SIG-M5 treated with dmso at 0.1 percent for 504 hours (cell line): ENCODE measurements around the gene RASL10B.
"Not testable (repeated sequence)": the region's sequence is repeated elsewhere in the genome, so short reads cannot be mapped to it uniquely, and the experiment has no call there.

ENCODE experiments used
- DNase-seq: peaks from one replicate; lab custom pipeline; 2025; ENCODE audit not compliant: unreplicated experiment; lab: John Stamatoyannopoulos, UW

RASL10B gene

GRCh38 chr17:35731239-35731916, at the start of gene RASL10B:
Gene RASL10B (plus strand): TSS chr17:35731639. CDS start chr17:35735185, 3,546 bp downstream.
- no peak for DNase-seq

- DNase-seq = peak; percentile 62
Observed at GRCh38 chr17:35683591-35683990, 47.8 kb upstream of the RASL10B start.

- no peak for DNase-seq
Observed at GRCh38 chr17:35684055-35684802, 47.2 kb upstream of the RASL10B start.

GRCh38 chr17:35692512-35693210, 38.8 kb upstream of the RASL10B start:
- DNase-seq = no peak

GRCh38 chr17:35693662-35694061, 37.8 kb upstream of the RASL10B start:
- no peak for DNase-seq

- DNase-seq = no peak
Observed at GRCh38 chr17:35694906-35695305, 36.5 kb upstream of the RASL10B start.

GRCh38 chr17:35695613-35696012, 35.8 kb upstream of the RASL10B start:
- DNase-seq = no peak

GRCh38 chr17:35698800-35699199, 32.6 kb upstream of the RASL10B start:
- DNase-seq = no peak

- no peak for DNase-seq
Observed at GRCh38 chr17:35700150-35700549, 31.3 kb upstream of the RASL10B start.

- no peak for DNase-seq
Observed at GRCh38 chr17:35701491-35701890, 29.9 kb upstream of the RASL10B start.

- not testable (repeated sequence) for DNase-seq
Observed at GRCh38 chr17:35703308-35703707, 28.1 kb upstream of the RASL10B start.

GRCh38 chr17:35705230-35705629, 26.2 kb upstream of the RASL10B start:
- DNase-seq = no peak

GRCh38 chr17:35705705-35706104, 25.7 kb upstream of the RASL10B start:
- DNase-seq = no peak

- DNase-seq = no peak
Observed at GRCh38 chr17:35708149-35708548, 23.3 kb upstream of the RASL10B start.

GRCh38 chr17:35708951-35709350, 22.5 kb upstream of the RASL10B start:
- no peak for DNase-seq

GRCh38 chr17:35709874-35710273, 21.6 kb upstream of the RASL10B start:
- DNase-seq = no peak

- no peak for DNase-seq
Observed at GRCh38 chr17:35710950-35711349, 20.5 kb upstream of the RASL10B start.

- no peak for DNase-seq
Observed at GRCh38 chr17:35713069-35713728, 18.2 kb upstream of the RASL10B start.

GRCh38 chr17:35714988-35715387, 16.5 kb upstream of the RASL10B start:
- no peak for DNase-seq

- no peak for DNase-seq
Observed at GRCh38 chr17:35715416-35715815, 16.0 kb upstream of the RASL10B start.

- DNase-seq = no peak
Observed at GRCh38 chr17:35716173-35716572, 15.3 kb upstream of the RASL10B start.
